B cell (primary cell): ENCODE measurements around the gene CYP27B1. TPM values are rescaled to one million over a fixed set of nuclear protein-coding genes. Genes with fewer than 3 reads are reported as not detected.

Source experiments
- ATAC-seq: fragments of 200-7000 bp; cut with Tn5 transposase; one replicate; pipeline ENCODE4 v1.10.0; 2021; ENCODE audit warnings: low read depth, mild to moderate bottlenecking, moderate number of reproducible peaks, moderate library complexity
- CTCF ChIA-PET: fragments of 350-600 bp; sonication (Branson Sonifier 250); formaldehyde crosslinking; loops from one replicate; lab custom pipeline; 2021; ENCODE audit warnings: antibody characterized with exemption, inconsistent platforms; lab: Charles Lee
- POLR2A ChIA-PET: fragments of 350-600 bp; sonication (Branson Sonifier 250); formaldehyde crosslinking; loops from one replicate; lab custom pipeline; 2021; ENCODE audit warnings: antibody characterized with exemption; lab: Charles Lee
- DNase-seq: peaks from one replicate; pipeline ENCODE4 v3.0.0; 2013
- H2AFZ ChIP-seq: 2 replicates; pipeline ENCODE4 v1.6.1; 2012; ENCODE audit warnings: mild to moderate bottlenecking, low read depth, low read length; ENCODE audit not compliant: insufficient read depth, poor library complexity, severe bottlenecking
- H3K27ac ChIP-seq, 2 donors: 1 replicate in 1 of 2; 2 replicates in 1 of 2; pipeline ENCODE4 v1.5.1; 2012 to 2013; ENCODE audit warnings: low read length in 2 of 2, mild to moderate bottlenecking in 2 of 2, moderate library complexity in 1 of 2
- H3K27me3 ChIP-seq, 4 experiments: fragments of 200-600 bp in 1 of 4; sonication (generic) in 1 of 4; replicated peaks in 1 of 4; 1 replicate in 2 of 4; 2 replicates in 2 of 4; pipeline versions ENCODE4 v1.6.1 to v1.7.0; 2013 to 2016; ENCODE audit warnings: low read length in 3 of 4, mild to moderate bottlenecking in 2 of 4, mixed read lengths in 1 of 4, moderate library complexity in 1 of 4; ENCODE audit not compliant: insufficient read depth in 4 of 4, control insufficient read depth in 3 of 4; ENCODE audit errors: control extremely low read depth in 1 of 4
- H3K36me3 ChIP-seq, 2 experiments: replicated peaks in 1 of 2; 1 replicate in 1 of 2; 2 replicates in 1 of 2; pipeline versions ENCODE4 v1.6.1 to v1.7.1; 2013; ENCODE audit warnings: low read length in 1 of 2; ENCODE audit not compliant: insufficient read depth in 2 of 2, control insufficient read depth in 1 of 2; ENCODE audit errors: control extremely low read depth in 1 of 2, extremely low read depth in 1 of 2
- H3K4me1 ChIP-seq, 2 donors: fragments of 200-600 bp in 1 of 2; sonication (generic) in 1 of 2; 1 replicate in 1 of 2; 2 replicates in 1 of 2; pipeline versions ENCODE4 v1.5.1 to v1.6.1; 2013 to 2017; ENCODE audit warnings: low read length in 2 of 2; ENCODE audit not compliant: control insufficient read depth in 2 of 2, insufficient read depth in 2 of 2
- H3K4me2 ChIP-seq: replicated peaks from 2 replicates; pipeline ENCODE3; 2012; ENCODE audit warnings: mild to moderate bottlenecking, low read depth, low read length; ENCODE audit not compliant: poor library complexity, severe bottlenecking
- H3K4me3 ChIP-seq, 5 experiments: fragments of 200-600 bp in 1 of 5; sonication (generic) in 1 of 5; 1 replicate in 3 of 5; 2 replicates in 2 of 5; pipeline versions ENCODE4 v1.5.1 to v1.7.0; 2011 to 2016; ENCODE audit warnings: low read length in 4 of 5, mild to moderate bottlenecking in 4 of 5, low read depth in 2 of 5, control low read depth in 1 of 5, moderate library complexity in 1 of 5; ENCODE audit not compliant: insufficient read depth in 1 of 5; ENCODE audit errors: control extremely low read depth in 1 of 5, extremely low read depth in 1 of 5
- H3K79me2 ChIP-seq: fragments of 200-600 bp; sonication (generic); one replicate; pipeline ENCODE4 v1.6.0; 2016; ENCODE audit warnings: low read length; ENCODE audit not compliant: control insufficient read depth, insufficient read depth
- H3K9ac ChIP-seq: fragments of 200-600 bp; sonication (generic); 2 replicates; pipeline ENCODE4 v1.6.1; 2017; ENCODE audit warnings: mild to moderate bottlenecking, low read length, moderate library complexity
- H3K9me3 ChIP-seq, 3 donors: one replicate each; pipeline versions ENCODE4 v1.6.1 to v1.7.1; 2013; ENCODE audit warnings: low read length in 2 of 3; ENCODE audit not compliant: control insufficient read depth in 2 of 3, insufficient read depth in 1 of 3; ENCODE audit errors: control extremely low read depth in 1 of 3
- H4K20me1 ChIP-seq: 2 replicates; pipeline ENCODE4 v1.6.0; 2012; ENCODE audit warnings: mild to moderate bottlenecking, low read length; ENCODE audit not compliant: insufficient read depth, control insufficient read depth, poor library complexity, severe bottlenecking
- H3K27ac Mint-ChIP-seq: one replicate; pipeline ENCODE4 v1.8.0; 2021; ENCODE audit warnings: mixed read lengths
- H3K27me3 Mint-ChIP-seq: one replicate; pipeline ENCODE4 v1.8.0; 2021; ENCODE audit warnings: mixed read lengths
- H3K4me1 Mint-ChIP-seq: one replicate; pipeline ENCODE4 v1.8.0; 2021; ENCODE audit warnings: mixed read lengths
- H3K4me3 Mint-ChIP-seq: one replicate; pipeline ENCODE4 v1.8.0; 2021; ENCODE audit warnings: mixed read lengths
- H3K9me3 Mint-ChIP-seq: one replicate; pipeline ENCODE4 v1.8.0; 2022; ENCODE audit warnings: mixed read lengths; ENCODE audit not compliant: insufficient read depth
- CTCF ChIP-seq: fragments of 200-600 bp; IDR thresholded peaks from one replicate; pipeline ENCODE4 v1.8.0; 2022; ENCODE audit warnings: antibody characterized with exemption, mild to moderate bottlenecking
- EZH2 ChIP-seq: IDR thresholded peaks from 2 replicates; pipeline ENCODE4 v1.6.1; 2012; ENCODE audit warnings: borderline replicate concordance, low read depth, mild to moderate bottlenecking, moderate library complexity, low read length; ENCODE audit not compliant: insufficient read depth, poor library complexity, severe bottlenecking
- WGBS: methylation state at CpG from one replicate; pipeline ENCODE4 v1.1.5; 2013; ENCODE audit warnings: missing lambda C conversion rate; ENCODE audit not compliant: insufficient coverage; 5-methylcytosine and 5-hydroxymethylcytosine counted together
- intact Hi-C: fragments of 100-400 bp; cut with micrococcal nuclease; formaldehyde crosslinking; loops from one replicate; pipeline ENCODE4 v1.10.0; 2022
- polyA plus RNA-seq: library from polyadenylated mRNA; depleted of rRNA; stranded (reverse); fragments of >200 nt; gene quantifications from 2 replicates; pipeline ENCODE4 v1.2.3, GENCODE V29; 2012
- total RNA-seq, 2 donors: library from RNA; stranded (reverse); fragments of 120-200 nt in 1 of 2; gene quantifications; 1 replicate in 1 of 2; 2 replicates in 1 of 2; pipeline versions ENCODE4 v1.2.3 to v1.2.4, GENCODE V29; 2013 to 2022

CYP27B1 gene
- total and polyA plus RNA-seq, 2 donors (not counting 1 experiment from before 2014, with no cell fraction given): 0.66 to 0.79 TPM

DNA sequence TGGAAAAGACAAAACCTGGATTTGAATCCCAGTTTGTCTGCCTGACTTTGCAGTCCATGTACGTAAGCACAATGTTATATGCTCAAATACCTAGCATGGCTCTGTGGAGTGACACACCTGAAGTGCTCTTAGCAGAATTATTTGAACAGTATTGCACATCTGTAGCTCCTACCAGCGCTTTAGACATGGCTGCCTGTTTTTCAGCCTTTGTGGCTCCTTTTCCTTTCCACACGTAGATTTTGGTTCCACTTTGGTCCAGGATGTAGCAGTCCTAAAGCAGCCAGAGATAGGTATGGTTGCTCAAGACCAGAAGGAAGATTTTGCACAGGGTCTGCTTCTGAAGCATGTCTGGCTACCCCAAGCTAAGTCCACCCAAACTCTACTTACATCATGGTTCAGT, 42.5 kb upstream of the CYP27B1 start:
- no peak for DNase-seq
- H4K20me1 ChIP-seq: no peaks in the 10 kb centered on the region
- H3K79me2 ChIP-seq: no peaks in the 10 kb centered on the region
- no peaks in the 10 kb centered on the region for H3K4me1 Mint-ChIP-seq
- H3K9ac ChIP-seq: no peak overlapping the region
- 96% methylated on average over 3 of the region's 3 CpGs for WGBS
- no peak overlapping the region for H3K4me3 ChIP-seq
- no peaks in the 10 kb centered on the region for H3K4me1 ChIP-seq
- POLR2A ChIA-PET: no interaction called here
- H2AFZ ChIP-seq: no peak overlapping the region
- no peak overlapping the region for H3K4me2 ChIP-seq
- no peaks in the 10 kb centered on the region for H3K9me3 ChIP-seq
- no peaks in the 10 kb centered on the region for H3K9me3 Mint-ChIP-seq
- peaks cover 0 to 20% of the 10 kb centered on the region in 2 experiments for H3K36me3 ChIP-seq
- H3K27me3 ChIP-seq: no peaks in the 10 kb centered on the region
- no peak overlapping the region for H3K27ac ChIP-seq
- ATAC-seq: no peak
- CTCF ChIA-PET: no interaction called here
- intact Hi-C loops: no loop called here
- H3K27me3 Mint-ChIP-seq: no peaks in the 10 kb centered on the region
- no peak overlapping the region for H3K4me3 Mint-ChIP-seq
- TF ChIP-seq CTCF: no peak
- no peak for TF ChIP-seq EZH2
- no peak overlapping the region for H3K27ac Mint-ChIP-seq

GRCh38 chr12:57808351-57808750, 41.5 kb upstream of the CYP27B1 start:
- ATAC-seq (no peak), DNase-seq (no peak)
- Histone ChIP-seq H3K79me2 (no peaks in the 10 kb centered on the region), H3K4me1 (no peaks in the 10 kb centered on the region), H3K4me3 (no peak overlapping the region), H3K4me2 (no peak overlapping the region), H3K36me3 (peaks cover 0 to 20% of the 10 kb centered on the region in 2 experiments), H3K27ac (no peak overlapping the region), H3K27me3 (no peaks in the 10 kb centered on the region), H3K9ac (no peak overlapping the region), H4K20me1 (no peaks in the 10 kb centered on the region), H3K9me3 (no peaks in the 10 kb centered on the region), H2AFZ (no peak overlapping the region)
- CTCF ChIA-PET: interaction anchor here (0.7 to 9.6 kb wide), 3 partner anchors 10 to 95 kb away, joined by 3 to 121 read pairs (median 4); partner anchors contain the start of gene AVIL
- TF ChIP-seq CTCF (no peak), EZH2 (no peak)
- Mint-ChIP-seq H3K27ac (no peak overlapping the region), H3K4me1 (no peaks in the 10 kb centered on the region), H3K9me3 (no peaks in the 10 kb centered on the region), H3K27me3 (no peaks in the 10 kb centered on the region), H3K4me3 (no peak overlapping the region)
- POLR2A ChIA-PET: no interaction called here
- intact Hi-C loops: no loop called here
- 100% methylated on average over 4 of the region's 5 CpGs for WGBS
